Activated naive CD4-positive, alpha-beta T cell treated with anti-CD3 and anti-CD28 coated beads for 36 hours (primary cell): ENCODE results near the gene TRIM69. TPM values are rescaled to one million over a fixed set of nuclear protein-coding genes. Genes with fewer than 3 reads are reported as not detected.

ENCODE experiments used
- CTCF ChIA-PET: fragments of 350-600 bp; sonication (Branson Sonifier 250); formaldehyde crosslinking; loops from one replicate; lab custom pipeline; 2021; ENCODE audit warnings: antibody characterized with exemption; lab: Charles Lee
- DNase-seq: peaks from one replicate; pipeline ENCODE4 v3.0.0-alpha.2; 2020
- H3K27ac Mint-ChIP-seq: one replicate; pipeline ENCODE4 v1.8.0; 2021; ENCODE audit warnings: mild to moderate bottlenecking, mixed read lengths
- H3K27me3 Mint-ChIP-seq: one replicate; pipeline ENCODE4 v1.8.0; 2021; ENCODE audit warnings: low read depth, mixed read lengths
- H3K36me3 Mint-ChIP-seq: one replicate; pipeline ENCODE4 v1.8.0; 2021; ENCODE audit warnings: low read depth, mixed read lengths
- H3K4me1 Mint-ChIP-seq: one replicate; pipeline ENCODE4 v1.8.0; 2021; ENCODE audit warnings: low read depth, mixed read lengths
- H3K4me3 Mint-ChIP-seq: one replicate; pipeline ENCODE4 v1.8.0; 2021; ENCODE audit warnings: mild to moderate bottlenecking, moderate library complexity, mixed read lengths
- H3K9me3 Mint-ChIP-seq: one replicate; pipeline ENCODE4 v1.8.0; 2021; ENCODE audit warnings: mixed read lengths
- intact Hi-C: fragments of 100-400 bp; cut with micrococcal nuclease; formaldehyde crosslinking; loops from one replicate; pipeline ENCODE4 v1.15.1; 2023
- total RNA-seq, 2 experiments: library from RNA; stranded (reverse); gene quantifications; one replicate each; pipeline ENCODE4 v1.2.3, GENCODE V29; 2021

Gene TRIM69
- total RNA-seq, 2 experiments from 2014 or later, result 40.3 to 42.5 TPM

DNA sequence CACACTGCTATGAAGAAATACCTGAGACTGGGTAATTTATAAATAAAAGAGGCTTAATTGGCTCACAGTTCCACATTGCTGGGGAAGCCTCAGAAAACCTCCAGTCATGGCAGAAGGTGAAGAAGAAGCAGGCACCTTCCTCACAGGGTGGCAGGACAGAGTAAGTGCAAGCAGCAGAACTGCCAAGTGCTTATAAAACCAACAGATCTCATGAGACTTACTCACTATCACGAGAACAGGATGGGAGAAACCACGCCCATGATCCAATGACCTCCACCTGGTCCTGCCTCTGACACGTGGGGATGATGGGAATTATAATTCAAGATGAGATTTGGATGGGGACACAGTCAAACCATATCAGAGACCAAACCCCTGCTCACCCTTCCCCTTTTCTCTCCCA lies 75.0 kb downstream of the TRIM69 start:
- intact Hi-C loops, result no loop called here
- CTCF ChIA-PET, result no interaction called here
- no peak overlapping the region for H3K27ac Mint-ChIP-seq

DNA sequence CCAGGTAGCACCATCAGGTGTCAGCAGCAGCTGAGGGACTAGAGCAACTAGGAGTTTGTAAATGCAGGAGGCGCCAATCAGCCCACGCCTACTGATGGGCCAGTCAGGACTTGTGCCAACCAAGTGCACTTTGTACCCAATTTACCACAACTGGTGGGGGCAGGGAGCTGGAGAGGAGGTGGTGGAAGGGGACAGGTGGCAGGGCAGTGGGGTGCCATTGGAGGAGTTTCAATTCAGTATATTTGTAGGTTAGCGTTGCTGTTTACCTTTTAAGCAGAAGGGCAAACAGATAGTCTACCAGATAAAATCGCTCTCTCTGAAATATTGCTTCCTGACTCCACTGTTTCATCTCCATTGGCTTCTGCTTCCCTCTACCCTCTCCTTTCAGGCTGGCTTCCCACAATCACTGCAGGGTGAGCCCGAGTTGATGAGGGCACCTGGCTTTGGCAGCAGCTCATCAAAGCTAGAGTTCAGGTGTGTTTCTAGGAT lies 75.7 kb downstream of the TRIM69 start:
- no peaks in the 10 kb centered on the region for H3K9me3 Mint-ChIP-seq
- H3K36me3 Mint-ChIP-seq, result no peaks in the 10 kb centered on the region
- H3K4me1 Mint-ChIP-seq, result peaks cover 2% of the 10 kb centered on the region
- no peak overlapping the region for H3K27ac Mint-ChIP-seq
- CTCF ChIA-PET, result no interaction called here
- intact Hi-C loops, result no loop called here
- H3K4me3 Mint-ChIP-seq, result no peak overlapping the region
- no peak for DNase-seq
- H3K27me3 Mint-ChIP-seq, result no peaks in the 10 kb centered on the region

More for the DNA sequence above, 75.0 kb downstream of the TRIM69 start:
- Mint-ChIP-seq H3K4me3 (no peak overlapping the region), H3K9me3 (no peaks in the 10 kb centered on the region), H3K27me3 (no peaks in the 10 kb centered on the region), H3K4me1 (peaks cover 2% of the 10 kb centered on the region), H3K36me3 (no peaks in the 10 kb centered on the region)
- DNase-seq, result no peak

DNA sequence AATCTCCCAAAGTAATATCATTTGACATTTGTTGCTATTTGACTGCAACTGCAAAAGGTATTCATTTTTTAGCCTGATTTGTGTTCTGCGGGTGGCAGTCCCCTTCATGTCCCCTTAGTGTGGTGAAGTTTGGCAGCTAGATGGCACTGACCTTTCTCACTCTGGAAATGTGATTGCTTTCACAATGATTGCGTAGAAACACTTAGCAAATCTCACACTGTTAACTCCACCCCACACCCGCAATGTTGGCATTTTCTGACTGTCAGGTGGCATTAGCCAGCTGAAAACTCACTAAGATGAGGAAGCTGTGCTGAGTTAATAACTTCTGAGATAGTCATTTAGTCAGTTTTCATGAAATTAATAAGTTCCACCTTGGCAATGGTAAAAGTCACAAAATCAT lies 76.9 kb downstream of the TRIM69 start:
- Mint-ChIP-seq H3K9me3 (no peaks in the 10 kb centered on the region), H3K27ac (no peak overlapping the region), H3K36me3 (no peaks in the 10 kb centered on the region), H3K27me3 (no peaks in the 10 kb centered on the region), H3K4me1 (peaks cover 2% of the 10 kb centered on the region), H3K4me3 (no peak overlapping the region)
- peak; percentile 21 for DNase-seq
- CTCF ChIA-PET, result no interaction called here
- intact Hi-C loops, result no loop called here

Other genes with a start within 250 kb of the TRIM69 start
- 10 to 100 TPM; 75.8 to 77.9 TPM for gene EIF3J, start 199.4 kb upstream of the TRIM69 start, total RNA-seq
- gene SPG11, start 72.9 kb upstream of the TRIM69 start, total RNA-seq, result 10 to 100 TPM; 83.2 to 96.4 TPM
- 1 to 10 TPM; 6.1 to 6.3 TPM for gene PATL2, start 25.2 kb upstream of the TRIM69 start, total RNA-seq
- gene B2M, start 25.0 kb upstream of the TRIM69 start, total RNA-seq, result 1,000 to 10,000 TPM; 5,387 to 5,703 TPM
- not detected for gene TERB2, start 220.2 kb downstream of the TRIM69 start, total RNA-seq